HG03469 (cell line): ENCODE data around the gene NTM.
"Not testable (repeated sequence)": the region's sequence is repeated elsewhere in the genome, so short reads cannot be mapped to it uniquely, and the experiment has no call there.

Source experiments
- ATAC-seq: cut with Tn5 transposase; IDR thresholded peaks from one replicate; pipeline ENCODE4 v1.9.1; 2021; ENCODE audit warnings: mild to moderate bottlenecking, moderate library complexity, moderate number of reproducible peaks; ENCODE audit not compliant: unreplicated experiment

The NTM gene

GRCh38 chr11:132347156-132348090 is 977.0 kb downstream of the NTM start:
- ATAC-seq: no peak

GRCh38 chr11:132349811-132350733 is 979.7 kb downstream of the NTM start:
- ATAC-seq: no peak

DNA sequence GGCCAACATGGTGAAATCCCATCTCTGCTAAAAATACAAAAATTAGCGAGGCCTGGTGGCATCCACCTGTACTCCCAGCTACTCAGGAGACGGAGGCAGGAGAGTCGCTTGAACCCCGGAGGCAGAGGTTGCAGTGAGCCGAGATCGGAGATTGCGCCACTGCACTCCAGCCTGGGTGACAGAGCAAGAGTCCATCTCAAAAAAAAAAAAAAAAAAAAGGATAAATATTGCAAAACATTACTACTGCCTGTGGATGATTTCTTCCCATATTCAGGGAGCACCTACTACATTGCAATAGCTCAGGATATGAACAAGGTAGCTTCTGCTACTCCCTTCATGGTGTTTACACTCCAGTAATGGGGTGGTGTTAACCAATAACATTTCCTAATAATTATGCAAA is 980.6 kb downstream of the NTM start:
- no peak for ATAC-seq

- no peak for ATAC-seq
Observed at GRCh38 chr11:132352497-132352896, 982.1 kb downstream of the NTM start.

GRCh38 chr11:132353255-132353654 is 982.8 kb downstream of the NTM start:
- ATAC-seq: no peak

DNA sequence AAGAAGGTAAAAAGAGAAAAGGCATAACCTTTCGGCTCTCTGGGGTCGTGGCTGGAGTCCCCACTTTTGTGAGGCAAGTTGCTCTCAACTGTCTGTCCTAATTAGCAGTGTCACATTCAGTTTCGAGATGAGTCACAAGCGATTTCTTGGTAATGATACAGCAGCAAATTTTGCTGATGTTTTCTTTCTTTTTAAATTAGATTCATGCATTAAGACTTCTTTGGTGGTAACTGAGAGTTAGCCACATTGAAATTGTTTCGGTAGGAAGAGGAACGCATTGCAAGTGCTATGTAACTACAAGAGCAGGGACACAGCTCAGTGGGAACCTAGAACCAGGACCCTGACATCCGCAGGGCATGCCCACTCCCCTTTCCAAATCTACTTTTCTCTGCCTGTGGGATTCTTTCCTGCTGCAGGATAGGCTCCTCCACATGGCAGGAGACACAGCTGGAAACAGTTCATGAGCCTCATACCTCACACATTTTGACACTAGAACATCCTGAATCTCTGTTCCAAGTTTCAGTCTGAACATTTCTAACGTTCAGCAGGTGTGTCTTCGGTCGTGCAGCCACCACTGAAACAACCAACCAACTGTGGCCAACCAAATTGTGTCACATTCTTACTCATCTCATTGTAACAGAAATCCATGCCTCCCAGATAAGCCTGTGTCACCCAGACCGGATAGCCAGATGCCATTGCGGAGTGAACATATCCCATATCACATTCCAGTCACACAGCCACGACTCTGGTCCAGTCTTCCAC is 987.6 kb downstream of the NTM start:
- peak; percentile 50 for ATAC-seq

- ATAC-seq: peak; percentile 37
Observed at GRCh38 chr11:132358573-132358953, 988.1 kb downstream of the NTM start.

GRCh38 chr11:132361011-132361550 is 990.7 kb downstream of the NTM start:
- no peak for ATAC-seq

- ATAC-seq: no peak
Observed at GRCh38 chr11:132365650-132366049, 995.2 kb downstream of the NTM start.

DNA sequence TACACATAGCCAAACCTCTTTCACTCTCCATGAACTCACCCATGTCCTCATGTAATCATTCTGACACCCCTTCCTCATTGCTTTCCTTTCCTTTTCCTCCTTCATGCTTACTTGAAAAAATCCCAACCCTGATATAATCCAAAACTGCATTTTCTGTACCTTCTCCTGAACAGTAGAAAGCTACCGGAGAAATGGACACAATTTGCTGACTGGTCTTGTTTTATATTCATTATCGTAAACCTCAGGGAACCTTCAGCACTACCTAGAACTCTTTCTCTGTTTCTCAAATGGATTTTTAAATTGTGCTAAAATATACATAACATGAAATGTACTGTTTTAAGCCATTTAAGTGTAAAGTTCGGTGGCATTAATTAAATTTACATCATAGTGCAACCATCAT is 996.9 kb downstream of the NTM start:
- ATAC-seq: no peak

- not testable (repeated sequence) for ATAC-seq
Observed at GRCh38 chr11:132370114-132370513, 999.7 kb downstream of the NTM start.

DNA sequence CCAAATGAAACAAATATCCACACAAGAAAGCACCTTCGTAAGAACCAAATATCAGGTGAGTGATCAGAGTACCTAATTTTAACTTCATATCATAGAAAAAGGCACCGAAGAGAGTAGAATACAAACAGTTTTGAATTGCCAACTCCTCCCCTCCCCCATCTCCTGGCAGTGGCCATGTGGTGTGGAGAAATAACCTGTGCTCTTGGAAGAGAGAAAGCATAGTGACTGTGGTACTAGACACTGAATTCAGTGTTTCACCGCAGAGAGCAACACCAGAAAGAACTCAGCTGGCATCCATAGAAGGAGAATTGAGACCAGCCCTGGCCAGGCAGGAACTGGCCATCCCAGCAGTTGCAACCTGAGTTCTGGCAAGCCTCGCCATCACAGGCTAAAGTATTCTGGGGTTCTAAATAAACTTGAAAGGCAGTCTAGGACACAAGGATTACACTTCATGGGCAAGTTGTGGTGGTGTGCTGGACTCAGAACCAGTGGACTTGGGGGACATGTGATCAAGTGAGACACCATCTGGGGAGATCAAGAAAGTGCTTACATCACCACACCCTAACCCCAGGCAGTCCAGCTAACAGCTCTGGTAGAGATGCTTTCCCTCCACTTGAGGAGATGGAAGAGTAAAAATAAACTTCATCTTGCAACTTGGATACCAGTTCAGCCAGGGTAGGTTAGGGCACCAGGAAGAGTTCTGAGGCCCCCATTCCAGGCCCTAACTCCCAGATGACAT is 1003.2 kb downstream of the NTM start:
- no peak for ATAC-seq

DNA sequence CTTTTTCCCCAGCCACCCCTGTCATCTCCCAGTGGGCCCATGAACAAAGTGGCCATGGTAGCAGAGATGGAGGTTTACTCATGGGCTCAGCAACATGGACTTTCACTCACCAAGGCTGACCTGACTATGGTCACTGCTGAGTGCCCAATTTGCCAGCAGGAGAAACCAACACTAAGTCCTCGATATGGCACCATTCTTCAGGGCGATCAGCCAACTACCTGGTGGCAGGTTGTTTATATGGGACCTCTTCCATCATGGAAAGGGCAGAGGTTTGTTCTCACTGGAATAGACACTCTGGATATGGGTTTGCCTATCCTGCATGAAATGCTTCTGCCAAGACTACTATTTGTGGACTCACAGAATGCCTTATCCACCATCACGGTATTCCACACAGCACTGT is 1009.1 kb downstream of the NTM start:
- no peak for ATAC-seq
